HCT116 (cell line): Measurements from ENCODE around the gene GPX3. TPM values are rescaled to one million over a fixed set of nuclear protein-coding genes. Genes with fewer than 3 reads are reported as not detected.

ENCODE experiments used
- ATAC-seq: fragments of 200-7000 bp; cut with Tn5 transposase; 2 replicates; pipeline ENCODE4 v1.9.1; 2020; ENCODE audit warnings: mild to moderate bottlenecking, moderate library complexity
- BruUV-seq: library from RNA; stranded (reverse); fragments of 400-500 nt; replicated peaks from 2 replicates; lab custom pipeline; 2021; lab: Mats Ljungman, UMichigan
- CTCF ChIA-PET: fragments of 300-600 bp; sonication (Branson Sonifier 250); formaldehyde crosslinking; loops from one replicate; lab custom pipeline; 2021; ENCODE audit warnings: antibody characterized with exemption; lab: Charles Lee
- POLR2A ChIA-PET: fragments of 300-600, 350-600 bp; sonication (Branson Sonifier 250); formaldehyde crosslinking; loops from one replicate; lab custom pipeline; 2021; ENCODE audit warnings: antibody characterized with exemption; lab: Charles Lee
- RAD21 ChIA-PET, 2 experiments: fragments of 300-600 bp; sonication (Branson Sonifier 250); formaldehyde crosslinking; loops; one replicate each; lab custom pipeline; 2023; ENCODE audit warnings: low total read pairs in 2 of 2; ENCODE audit not compliant: uncharacterized antibody in 2 of 2, unreplicated experiment in 2 of 2, low non-redundant PET in 1 of 2; lab: Charles Lee
- DNase-seq: peaks from one replicate; pipeline ENCODE4 v3.0.0-alpha.2; 2010; ENCODE audit warnings: low read depth, low spot score
- H2AFZ ChIP-seq: fragments of 200-600 bp; shearing (Covaris generic), sonication (generic); 2 replicates; pipeline ENCODE4 v1.6.1; 2017; ENCODE audit warnings: low read depth, mixed run types, mixed read lengths, antibody characterized with exemption, low read length; ENCODE audit not compliant: poor library complexity, severe bottlenecking
- H3K27ac ChIP-seq: 2 replicates; pipeline ENCODE4 v1.5.1; 2012; ENCODE audit warnings: low read depth, low read length
- H3K27me3 ChIP-seq: fragments of 200-600 bp; sonication (generic); 2 replicates; pipeline ENCODE4 v1.6.1; 2016; ENCODE audit warnings: mixed run types, low read length, mixed read lengths; ENCODE audit not compliant: insufficient read depth
- H3K36me3 ChIP-seq, 2 experiments: fragments of 200-500 bp in 1 of 2; fragments of 200-600 bp in 1 of 2; sonication (Bioruptor generic) in 1 of 2; sonication (generic) in 1 of 2; 2 replicates each; pipeline versions ENCODE4 v1.5.1 to v1.6.1; 2014 to 2016; ENCODE audit warnings: low read length in 2 of 2, inconsistent platforms in 1 of 2, mixed read lengths in 1 of 2, mixed run types in 1 of 2; ENCODE audit not compliant: insufficient read depth in 2 of 2, control insufficient read depth in 1 of 2
- H3K4me1 ChIP-seq, 2 experiments: fragments of 200-600 bp in 1 of 2; sonication (generic) in 1 of 2; 2 replicates each; pipeline versions ENCODE4 v1.5.1 to v1.6.1; 2012 to 2017; ENCODE audit warnings: low read length in 2 of 2, inconsistent platforms in 1 of 2, mild to moderate bottlenecking in 1 of 2, mixed read lengths in 1 of 2, mixed run types in 1 of 2, moderate library complexity in 1 of 2; ENCODE audit not compliant: insufficient read depth in 2 of 2, control insufficient read depth in 1 of 2
- H3K4me2 ChIP-seq: fragments of 200-600 bp; sonication (generic); 2 replicates; pipeline ENCODE4 v1.6.1; 2017; ENCODE audit warnings: mixed run types, low read length, mixed read lengths
- H3K4me3 ChIP-seq, 2 experiments: fragments of 200-600 bp in 1 of 2; sonication (generic) in 1 of 2; replicated peaks in 1 of 2; 2 replicates each; pipeline ENCODE4 v1.5.1; 2011 to 2016; ENCODE audit warnings: low read length in 2 of 2, control low read depth in 1 of 2, low read depth in 1 of 2, mild to moderate bottlenecking in 1 of 2, mixed read lengths in 1 of 2, mixed run types in 1 of 2
- H3K79me2 ChIP-seq: fragments of 200-600 bp; sonication (generic); 2 replicates; pipeline ENCODE4 v1.6.1; 2017; ENCODE audit warnings: mild to moderate bottlenecking, mixed run types, low read length, moderate library complexity, mixed read lengths; ENCODE audit not compliant: insufficient read depth
- H3K9ac ChIP-seq: fragments of 200-600 bp; sonication (generic); 2 replicates; pipeline ENCODE4 v1.6.1; 2016; ENCODE audit warnings: low read length, mixed read lengths
- H3K9me2 ChIP-seq: fragments of 200-600 bp; sonication (generic), shearing (Covaris generic); 2 replicates; pipeline ENCODE4 v1.6.1; 2017; ENCODE audit warnings: mixed run types, mild to moderate bottlenecking, moderate library complexity; ENCODE audit not compliant: insufficient read depth
- H3K9me3 ChIP-seq, 2 experiments: fragments of 200-500 bp in 1 of 2; fragments of 200-600 bp in 1 of 2; sonication (Bioruptor generic) in 1 of 2; sonication (generic) in 1 of 2; 2 replicates each; pipeline ENCODE4 v1.6.1; 2014 to 2017; ENCODE audit warnings: low read length in 2 of 2, mixed read lengths in 2 of 2, inconsistent platforms in 1 of 2, low read depth in 1 of 2, mild to moderate bottlenecking in 1 of 2, mixed run types in 1 of 2, moderate library complexity in 1 of 2; ENCODE audit not compliant: control insufficient read depth in 1 of 2, insufficient read depth in 1 of 2
- H4K20me1 ChIP-seq: fragments of 200-600 bp; sonication (generic), shearing (Covaris generic); 2 replicates; pipeline ENCODE4 v1.6.1; 2017; ENCODE audit warnings: mixed run types, mild to moderate bottlenecking, moderate library complexity; ENCODE audit not compliant: insufficient read depth
- ATF3 ChIP-seq: IDR thresholded peaks from 2 replicates; pipeline ENCODE4 v1.6.1; 2012
- CEBPB ChIP-seq: IDR thresholded peaks from 2 replicates; pipeline ENCODE4 v1.6.1; 2012; ENCODE audit warnings: low read depth
- CTCF ChIP-seq, 3 experiments: fragments of 200-600 bp in 1 of 3; sonication (generic) in 1 of 3; IDR thresholded peaks in 2 of 3; conservative IDR thresholded peaks in 1 of 3; 2 replicates each; pipeline ENCODE4 v1.5.1; 2012 to 2017; ENCODE audit warnings: low read depth in 2 of 3, low read length in 2 of 3, antibody characterized with exemption in 1 of 3, borderline replicate concordance in 1 of 3, control low read depth in 1 of 3, mild to moderate bottlenecking in 1 of 3, mixed read lengths in 1 of 3, mixed run types in 1 of 3, moderate library complexity in 1 of 3; ENCODE audit not compliant: insufficient read depth in 1 of 3
- EZH2 ChIP-seq: fragments of 200-600 bp; sonication (generic); IDR thresholded peaks from 2 replicates; pipeline ENCODE4 v1.6.1; 2017; ENCODE audit warnings: antibody characterized with exemption, mixed run types
- FOSL1 ChIP-seq: IDR thresholded peaks from 2 replicates; pipeline ENCODE4 v1.6.1; 2012; ENCODE audit warnings: low read depth
- POLR2A ChIP-seq: IDR thresholded peaks from 2 replicates; pipeline ENCODE4 v1.7.0; 2011; ENCODE audit warnings: borderline replicate concordance; ENCODE audit not compliant: insufficient read depth, insufficient read length; ENCODE audit errors: extremely low read depth
- RAD21 ChIP-seq: IDR thresholded peaks from 2 replicates; pipeline ENCODE4 v1.6.1; 2012; ENCODE audit warnings: low read depth, mild to moderate bottlenecking
- SP1 ChIP-seq: IDR thresholded peaks from 2 replicates; pipeline ENCODE4 v1.6.1; 2012; ENCODE audit warnings: low read depth
- YY1 ChIP-seq: IDR thresholded peaks from 2 replicates; pipeline ENCODE4 v1.6.1; 2011; ENCODE audit warnings: low read length, low read depth, moderate library complexity, mild to moderate bottlenecking; ENCODE audit not compliant: insufficient replicate concordance; ENCODE audit errors: extremely low read depth
- ZBTB33 ChIP-seq: IDR thresholded peaks from 2 replicates; pipeline ENCODE4 v1.6.1; 2011; ENCODE audit warnings: mild to moderate bottlenecking, low read length, moderate library complexity; ENCODE audit not compliant: insufficient replicate concordance; ENCODE audit errors: extremely low read depth
- ZFX ChIP-seq: fragments of 450-650 bp; IDR thresholded peaks from 2 replicates; pipeline ENCODE4 v1.6.1; 2017
- intact Hi-C: fragments of 100-400 bp; cut with micrococcal nuclease; formaldehyde crosslinking; loops from 2 replicates; pipeline ENCODE4 v1.10.0; 2022
- total RNA-seq: library from RNA; stranded (reverse); gene quantifications from one replicate; pipeline ENCODE4 v1.2.1, GENCODE V29; 2021; ENCODE audit not compliant: unreplicated experiment

GPX3 gene
- total RNA-seq, 1 experiment from 2014 or later = 0.96 TPM

GRCh38 chr5:151030056-151030336 is 9.6 kb downstream of the GPX3 start:
- Histone ChIP-seq H3K4me2 (no peak overlapping the region), H3K4me1 (peaks cover 0 to 5% of the 10 kb centered on the region in 2 experiments; a peak in 1 of 4 replicates), H3K36me3 (0 out of 4 replicates have a peak, but pooled peaks cover 6 to 11% of the 10 kb centered on the region in 2 experiments), H4K20me1 (no peaks in the 10 kb centered on the region), H3K9ac (no peak overlapping the region), H3K9me3 (no peaks in the 10 kb centered on the region), H3K9me2 (no peaks in the 10 kb centered on the region), H2AFZ (no peak overlapping the region), H3K79me2 (no peaks in the 10 kb centered on the region), H3K27me3 (no peaks in the 10 kb centered on the region), H3K4me3 (no peak overlapping the region), H3K27ac (no peak overlapping the region)
- TF ChIP-seq ZBTB33 = no peak
- no peak for TF ChIP-seq FOSL1
- TF ChIP-seq ZFX = no peak
- TF ChIP-seq SP1 = no peak
- no peak for TF ChIP-seq ATF3
- no peak for TF ChIP-seq YY1
- TF ChIP-seq CTCF (IDR thresholded peaks at IDR 0.05 in 2 of 3, conservative IDR thresholded peaks at IDR 0.05 in 1 of 3; ENCODE audit: borderline replicate concordance in 1 of 3, insufficient read depth in 1 of 3, low read depth in 2 of 3, low read length in 2 of 3) = no peak
- no peak for TF ChIP-seq CEBPB
- no peak for TF ChIP-seq RAD21
- TF ChIP-seq EZH2 = no peak
- TF ChIP-seq POLR2A = no peak
- ATAC-seq = no peak
- DNase-seq = no peak
- BruUV-seq = TSS peak; percentile 69
- CTCF ChIA-PET = no interaction called here
- intact Hi-C loops = no loop called here
- POLR2A ChIA-PET = no interaction called here
- RAD21 ChIA-PET = no interaction called here
